DMS 273 (cell line): ENCODE results near the gene UNC13C.
"Not testable (repeated sequence)": the region's sequence is repeated elsewhere in the genome, so short reads cannot be mapped to it uniquely, and the experiment has no call there.

Experiments
- DNase-seq: peaks from one replicate; lab custom pipeline; 2025; ENCODE audit not compliant: unreplicated experiment; lab: John Stamatoyannopoulos, UW

Gene UNC13C

GRCh38 chr15:54428596-54428995 lies 450.4 kb downstream of the UNC13C start:
- no peak for DNase-seq

GRCh38 chr15:54450288-54450687 lies 472.0 kb downstream of the UNC13C start:
- DNase-seq: not testable (repeated sequence)

- DNase-seq: no peak
These were observed 478.2 kb downstream of the UNC13C start for GRCh38 chr15:54456413-54456812.

- no peak for DNase-seq
These were observed 484.3 kb downstream of the UNC13C start for GRCh38 chr15:54462511-54462913.

GRCh38 chr15:54481819-54482218 lies 503.6 kb downstream of the UNC13C start:
- no peak for DNase-seq

GRCh38 chr15:54482251-54482650 lies 504.0 kb downstream of the UNC13C start:
- DNase-seq: no peak

- no peak for DNase-seq
These were observed 522.1 kb downstream of the UNC13C start for GRCh38 chr15:54500330-54500729.

GRCh38 chr15:54502416-54503075 lies 524.3 kb downstream of the UNC13C start:
- no peak for DNase-seq

- DNase-seq: no peak
These were observed 526.5 kb downstream of the UNC13C start for GRCh38 chr15:54504695-54505094.

GRCh38 chr15:54506977-54507524 lies 528.8 kb downstream of the UNC13C start:
- no peak for DNase-seq

GRCh38 chr15:54514601-54515000 lies 536.4 kb downstream of the UNC13C start:
- DNase-seq: no peak

GRCh38 chr15:54515664-54516582 lies 537.7 kb downstream of the UNC13C start:
- no peak for DNase-seq

GRCh38 chr15:54517366-54517765 lies 539.1 kb downstream of the UNC13C start:
- no peak for DNase-seq

- DNase-seq: no peak
These were observed 540.1 kb downstream of the UNC13C start for GRCh38 chr15:54518156-54518882.

GRCh38 chr15:54519577-54519976 lies 541.3 kb downstream of the UNC13C start:
- DNase-seq: no peak

- no peak for DNase-seq
These were observed 542.4 kb downstream of the UNC13C start for GRCh38 chr15:54520616-54521015.

GRCh38 chr15:54521206-54521605 lies 543.0 kb downstream of the UNC13C start:
- no peak for DNase-seq

GRCh38 chr15:54528021-54528420 lies 549.8 kb downstream of the UNC13C start:
- DNase-seq: no peak

GRCh38 chr15:54540721-54541120 lies 562.5 kb downstream of the UNC13C start:
- DNase-seq: no peak

GRCh38 chr15:54547491-54547890 lies 569.2 kb downstream of the UNC13C start:
- DNase-seq: no peak

GRCh38 chr15:54550954-54551353 lies 572.7 kb downstream of the UNC13C start:
- DNase-seq: no peak
